AG10803 (cell line): Measurements from ENCODE around the gene GLIS2.

Experiments used
- DNase-seq: peaks from one replicate; pipeline ENCODE4 v3.0.0; 2010; ENCODE audit warnings: low read depth
- H3K4me3 ChIP-seq: 2 replicates; pipeline ENCODE4 v1.5.1; 2011; ENCODE audit warnings: mild to moderate bottlenecking, low read length, control low read depth
- TF ChIP-seq, protein P1 (sequence below): conservative IDR thresholded peaks from 2 replicates; pipeline ENCODE4 v1.5.1; 2011; ENCODE audit warnings: mild to moderate bottlenecking, low read length, control low read depth, inconsistent platforms

Gene GLIS2

DNA sequence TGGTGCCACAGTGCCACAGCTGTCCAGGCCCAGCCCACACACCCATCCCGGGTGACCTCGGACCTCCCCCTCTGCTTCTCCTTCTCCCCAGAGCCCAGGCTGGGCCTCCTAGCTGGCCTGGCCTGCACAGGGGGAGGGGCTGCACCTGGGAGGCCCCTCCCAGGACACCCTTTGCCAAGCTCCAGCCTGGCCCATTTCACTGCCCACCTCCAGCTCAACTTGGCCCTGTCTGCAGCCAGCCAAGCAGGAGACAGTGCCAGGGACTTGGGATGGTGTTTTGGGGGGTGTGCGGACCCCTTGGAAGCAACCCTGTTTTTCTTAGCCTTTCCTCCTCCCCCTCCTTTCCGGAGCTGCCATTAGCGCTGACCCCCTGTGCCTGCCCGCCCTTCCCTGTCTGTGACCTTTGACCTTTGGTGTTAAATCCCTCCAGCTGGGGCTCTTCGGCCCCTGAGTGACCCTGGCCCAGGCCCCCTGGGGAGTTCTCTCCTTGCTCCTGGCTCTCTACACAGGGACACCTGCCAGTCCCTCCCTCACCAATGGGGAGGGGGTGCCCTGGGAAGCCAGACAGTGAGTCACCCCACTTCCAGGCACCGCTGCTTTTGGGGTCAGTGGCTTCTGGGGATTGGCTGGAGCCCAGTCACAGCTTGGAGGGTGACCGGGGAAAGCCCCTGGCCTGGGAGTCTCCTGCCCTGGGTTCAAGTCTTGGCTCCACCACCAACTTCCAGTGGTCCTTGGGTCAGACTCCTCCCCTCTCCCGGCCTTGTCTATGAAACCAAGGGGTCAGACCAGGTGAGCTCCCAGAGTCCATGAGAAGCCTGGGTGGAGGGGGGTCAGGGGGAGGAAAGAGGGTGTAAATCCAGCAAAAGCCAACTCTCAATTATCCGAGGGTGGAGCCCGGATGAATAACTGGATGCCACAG, 1.9 kb downstream of the GLIS2 start:
- no peak for DNase-seq
- H3K4me3 ChIP-seq: peak overlapping the region; percentile 84
- TF ChIP-seq, protein P1, sequence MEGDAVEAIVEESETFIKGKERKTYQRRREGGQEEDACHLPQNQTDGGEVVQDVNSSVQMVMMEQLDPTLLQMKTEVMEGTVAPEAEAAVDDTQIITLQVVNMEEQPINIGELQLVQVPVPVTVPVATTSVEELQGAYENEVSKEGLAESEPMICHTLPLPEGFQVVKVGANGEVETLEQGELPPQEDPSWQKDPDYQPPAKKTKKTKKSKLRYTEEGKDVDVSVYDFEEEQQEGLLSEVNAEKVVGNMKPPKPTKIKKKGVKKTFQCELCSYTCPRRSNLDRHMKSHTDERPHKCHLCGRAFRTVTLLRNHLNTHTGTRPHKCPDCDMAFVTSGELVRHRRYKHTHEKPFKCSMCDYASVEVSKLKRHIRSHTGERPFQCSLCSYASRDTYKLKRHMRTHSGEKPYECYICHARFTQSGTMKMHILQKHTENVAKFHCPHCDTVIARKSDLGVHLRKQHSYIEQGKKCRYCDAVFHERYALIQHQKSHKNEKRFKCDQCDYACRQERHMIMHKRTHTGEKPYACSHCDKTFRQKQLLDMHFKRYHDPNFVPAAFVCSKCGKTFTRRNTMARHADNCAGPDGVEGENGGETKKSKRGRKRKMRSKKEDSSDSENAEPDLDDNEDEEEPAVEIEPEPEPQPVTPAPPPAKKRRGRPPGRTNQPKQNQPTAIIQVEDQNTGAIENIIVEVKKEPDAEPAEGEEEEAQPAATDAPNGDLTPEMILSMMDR: no peak

DNA sequence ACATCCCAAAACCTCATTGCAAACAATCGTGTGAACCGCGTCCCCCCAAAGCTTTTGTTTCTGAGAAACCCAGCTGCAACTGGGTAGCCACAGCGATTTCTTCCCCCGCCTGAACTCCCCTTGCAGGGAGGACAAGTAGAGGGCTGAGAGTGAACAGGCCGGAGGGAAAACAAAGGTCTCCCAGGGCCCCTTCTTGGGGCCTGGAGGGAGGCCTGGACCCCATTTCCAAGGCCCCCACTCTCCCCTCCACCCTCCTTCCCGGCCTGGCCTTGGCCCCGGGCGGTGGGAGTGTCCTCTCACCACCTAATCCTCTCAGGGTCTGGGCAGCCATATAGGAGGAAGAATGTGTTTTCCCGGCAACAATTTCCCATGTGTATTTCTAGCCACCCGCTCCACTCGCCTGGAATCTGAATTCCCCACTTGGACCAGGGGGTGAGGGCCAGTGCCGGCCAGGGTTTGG, 2.6 kb downstream of the GLIS2 start:
- TF ChIP-seq, protein P1: no peak
- peak overlapping the region; percentile 84 for H3K4me3 ChIP-seq
- no peak for DNase-seq

DNA sequence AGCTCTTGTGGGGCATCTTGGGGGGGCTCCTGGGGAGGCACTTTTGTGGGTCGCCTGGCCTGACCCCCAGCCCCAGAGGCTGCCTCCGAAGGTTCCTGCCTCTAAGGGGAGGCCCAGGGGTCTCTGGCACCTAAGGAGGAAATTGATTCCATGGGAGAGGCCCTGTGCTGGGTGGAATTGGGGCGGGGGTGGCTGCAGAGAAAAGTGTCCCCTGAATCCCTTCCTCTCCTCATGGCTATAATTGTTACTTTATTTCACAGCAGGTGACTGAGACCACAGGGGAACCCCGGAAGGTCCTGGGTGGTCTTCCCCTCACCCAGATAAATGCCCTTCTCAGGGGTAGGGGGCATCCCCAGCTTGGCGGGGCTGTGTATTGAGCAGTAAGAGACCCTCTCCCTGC, 3.1 kb downstream of the GLIS2 start:
- DNase-seq: no peak
- peak overlapping the region; percentile 84; the same call in 1 of the 2 replicates for H3K4me3 ChIP-seq
- TF ChIP-seq, protein P1: no peak

DNA sequence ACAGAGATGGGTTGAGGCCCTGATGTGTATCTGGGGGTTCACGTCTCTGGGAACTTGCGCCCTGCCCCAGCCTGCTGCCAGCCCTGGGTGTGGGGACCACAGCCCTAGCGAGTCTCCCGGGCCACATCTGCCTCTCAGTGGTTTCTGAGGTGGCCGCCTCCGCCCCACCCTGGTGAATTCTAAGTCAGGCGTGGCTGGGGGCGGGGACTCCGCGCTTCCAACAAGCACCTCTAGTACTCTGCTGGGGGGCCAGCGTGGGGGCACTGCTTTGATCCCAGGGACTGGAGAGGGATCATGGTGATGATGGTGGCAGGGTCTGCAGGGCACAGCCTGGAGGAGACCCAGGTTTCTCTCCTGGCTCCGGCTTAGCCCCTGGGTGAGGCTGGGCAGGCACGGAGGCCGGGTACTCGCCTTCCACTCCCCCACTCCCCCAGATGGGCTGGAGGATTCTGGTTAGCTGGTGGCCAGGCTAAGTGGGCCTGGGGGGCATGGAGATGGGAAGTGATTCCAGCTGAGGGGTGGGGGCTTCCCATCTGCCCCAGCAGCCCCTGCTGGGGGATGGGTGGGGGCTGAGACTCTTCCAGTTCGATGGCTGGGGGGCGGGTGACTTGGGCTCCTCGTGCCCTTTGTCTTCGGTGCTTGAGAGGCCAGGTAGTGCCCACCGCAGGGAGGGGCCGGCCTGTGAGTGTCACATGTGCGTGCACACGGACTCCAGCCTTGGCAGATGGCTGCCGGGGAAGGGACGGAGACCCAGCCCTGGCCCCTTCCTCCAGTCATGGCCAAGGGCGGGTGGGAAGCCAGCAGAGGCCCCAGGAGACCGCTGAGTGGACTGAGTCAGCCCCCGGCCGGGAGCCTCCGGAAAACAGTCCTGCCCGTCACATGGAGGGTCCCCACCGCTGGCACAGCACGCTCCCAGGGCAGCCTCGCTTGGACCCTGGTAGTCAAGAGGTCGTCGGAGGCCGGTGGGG, 3.9 kb downstream of the GLIS2 start:
- peak overlapping the region; percentile 31; the same call in 1 of the 2 replicates for H3K4me3 ChIP-seq

DNA sequence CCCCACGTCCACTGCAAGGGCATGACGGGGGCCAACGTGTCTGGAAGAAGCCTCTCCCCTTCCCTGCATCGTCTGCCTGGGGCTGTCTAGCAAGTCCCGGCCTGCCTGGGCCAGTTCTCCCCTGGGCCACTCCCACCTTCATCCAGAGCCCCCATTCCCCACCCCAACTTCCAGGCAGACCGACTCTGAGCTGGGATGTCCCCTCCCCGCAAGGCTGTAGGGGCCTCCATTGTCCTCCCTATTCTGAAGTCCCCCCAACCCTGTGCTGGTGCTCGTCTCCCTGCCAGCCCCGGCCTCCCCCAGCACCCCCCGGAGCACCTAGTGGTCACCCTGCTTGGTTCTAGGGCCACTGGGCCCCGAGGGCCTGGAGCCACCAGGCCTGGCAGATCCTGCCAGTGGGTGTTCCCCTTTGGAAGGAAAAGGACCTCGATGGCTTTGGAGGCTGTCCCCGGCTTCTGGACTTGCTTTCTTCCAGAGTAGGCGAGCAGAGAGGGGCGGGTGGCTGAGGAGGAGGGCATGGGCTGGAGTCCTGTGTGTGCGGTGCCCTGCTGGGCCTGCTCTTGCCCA, 4.8 kb downstream of the GLIS2 start:
- DNase-seq: no peak
- TF ChIP-seq, protein P1: no peak
- no peak overlapping the region for H3K4me3 ChIP-seq

More for the DNA sequence above, 3.9 kb downstream of the GLIS2 start:
- DNase-seq: no peak
- TF ChIP-seq, protein P1: no peak

DNA sequence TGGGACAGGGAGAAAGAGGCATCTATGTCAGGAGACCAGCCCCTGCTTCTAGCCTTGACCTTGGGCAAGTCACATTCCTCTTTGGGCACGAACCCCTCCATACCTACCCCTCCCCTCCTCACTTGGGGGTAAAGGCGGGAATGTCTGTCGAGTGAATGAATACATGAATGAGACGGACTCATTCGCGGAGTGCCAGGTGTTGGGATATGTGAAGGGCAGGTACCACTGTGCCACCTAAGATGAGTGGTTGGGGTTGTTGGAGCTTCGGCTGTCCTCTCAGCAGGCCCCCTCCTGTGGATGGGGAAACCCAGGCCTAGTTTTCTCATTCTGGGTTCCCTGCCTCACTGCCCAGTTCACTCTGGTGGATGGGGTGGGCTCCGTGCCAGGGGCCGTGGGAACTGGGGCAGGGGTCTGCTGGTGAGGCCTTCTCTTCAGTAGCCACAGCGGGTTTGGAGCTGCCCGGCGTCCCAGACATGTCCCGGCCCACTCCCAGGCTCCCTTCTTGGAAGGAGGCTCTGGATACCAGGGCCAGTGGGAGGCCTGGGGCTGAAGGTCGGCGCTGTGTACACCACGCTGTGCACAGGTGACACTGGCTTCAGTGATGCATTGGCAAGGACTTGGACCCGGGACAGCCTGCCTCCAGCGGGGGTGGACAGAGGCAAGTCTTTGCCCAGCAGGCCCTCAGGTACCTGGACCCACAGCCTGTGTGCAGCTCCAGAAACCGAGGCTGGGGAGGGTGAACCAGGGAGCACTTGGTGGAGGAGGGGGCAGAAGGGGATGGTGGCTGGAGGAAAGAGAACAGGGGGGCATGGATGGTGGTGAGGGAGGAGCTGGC, 5.6 kb downstream of the GLIS2 start:
- DNase-seq: no peak
- H3K4me3 ChIP-seq: no peak overlapping the region
- TF ChIP-seq, protein P1: no peak
